ENCODE data around the gene RMI2. TPM values are rescaled to one million over a fixed set of nuclear protein-coding genes. Genes with fewer than 3 reads are reported as not detected.
A peak's percentile ranks its signal among the peaks of the same experiment; 100 is the strongest.

Gene RMI2
- polyA plus RNA-seq, 2 donors, result 9.1 to 11.3 TPM

DNA sequence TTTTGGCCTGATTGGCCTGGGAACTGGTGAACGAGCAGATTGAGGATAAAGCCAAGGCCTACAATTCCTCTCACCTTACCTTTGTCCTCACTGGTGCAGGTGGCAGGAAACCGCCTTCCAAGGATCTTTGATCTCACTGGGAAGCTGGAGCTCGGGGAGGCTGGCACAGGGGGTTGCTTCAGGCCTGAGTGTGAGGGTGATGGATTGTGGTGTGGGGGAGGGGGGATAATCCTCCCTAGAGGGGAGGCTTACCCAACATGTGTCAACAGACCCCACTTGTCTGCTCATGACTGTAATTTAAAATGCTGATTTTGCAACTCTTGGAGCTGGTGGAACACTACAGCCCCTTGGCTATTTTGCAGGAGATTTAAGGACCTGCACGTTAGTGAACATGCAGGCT is 4.5 kb upstream of the RMI2 start:
- H3K36me3 ChIP-seq (ENCODE audit: control insufficient read depth in 2 of 2, insufficient read depth in 2 of 2, low read length in 1 of 2), result no peaks in the 10 kb centered on the region
- WGBS, 2 donors, result 51 to 68% methylated on average over 4 of the region's 4 CpGs
- no peaks in the 10 kb centered on the region for H3K9me3 ChIP-seq (ENCODE audit: control insufficient read depth in 2 of 2, insufficient read depth in 1 of 2, low read depth in 1 of 2, low read length in 1 of 2)
- no peak overlapping the region for H3K27ac ChIP-seq (ENCODE audit: low read depth in 2 of 2, low read length in 1 of 2)
- no peak overlapping the region for H3K4me3 ChIP-seq (ENCODE audit: low read depth in 1 of 2, low read length in 2 of 2)
- H3K4me1 ChIP-seq (ENCODE audit: control insufficient read depth in 2 of 2, insufficient read depth in 2 of 2, low read length in 1 of 2), result no peaks in the 10 kb centered on the region
- H3K27me3 ChIP-seq (ENCODE audit: control insufficient read depth in 1 of 2, insufficient read depth in 2 of 2, low read length in 2 of 2), result no peaks in the 10 kb centered on the region

DNA sequence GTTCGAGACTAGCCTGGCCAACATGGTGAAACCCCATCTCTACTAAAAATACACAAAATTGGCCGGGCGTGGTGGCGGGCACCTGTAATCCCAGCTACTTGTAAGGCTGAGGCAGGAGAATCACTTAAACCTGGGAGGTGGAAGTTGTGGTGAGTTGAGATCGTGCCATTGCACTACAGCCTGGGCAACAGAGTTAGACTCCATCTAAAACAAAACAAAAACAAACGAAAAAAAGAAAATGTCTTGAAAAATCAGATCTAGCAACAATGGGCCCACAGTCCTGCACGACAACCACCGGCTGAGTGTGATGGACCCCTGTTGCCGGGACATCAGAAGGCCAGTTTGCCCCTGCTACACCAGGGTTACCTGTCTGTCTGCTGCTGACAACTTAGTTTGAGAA is 3.9 kb upstream of the RMI2 start:
- Histone ChIP-seq H3K9me3 (ENCODE audit: control insufficient read depth in 2 of 2, insufficient read depth in 1 of 2, low read depth in 1 of 2, low read length in 1 of 2) (no peaks in the 10 kb centered on the region), H3K4me3 (ENCODE audit: low read depth in 1 of 2, low read length in 2 of 2) (no peak overlapping the region), H3K27me3 (ENCODE audit: control insufficient read depth in 1 of 2, insufficient read depth in 2 of 2, low read length in 2 of 2) (no peaks in the 10 kb centered on the region), H3K4me1 (ENCODE audit: control insufficient read depth in 2 of 2, insufficient read depth in 2 of 2, low read length in 1 of 2) (no peaks in the 10 kb centered on the region), H3K36me3 (ENCODE audit: control insufficient read depth in 2 of 2, insufficient read depth in 2 of 2, low read length in 1 of 2) (no peaks in the 10 kb centered on the region), H3K27ac (ENCODE audit: low read depth in 2 of 2, low read length in 1 of 2) (no peak overlapping the region)
- 89 to 93% methylated on average over 9 of the region's 9 CpGs for WGBS, 2 donors

DNA sequence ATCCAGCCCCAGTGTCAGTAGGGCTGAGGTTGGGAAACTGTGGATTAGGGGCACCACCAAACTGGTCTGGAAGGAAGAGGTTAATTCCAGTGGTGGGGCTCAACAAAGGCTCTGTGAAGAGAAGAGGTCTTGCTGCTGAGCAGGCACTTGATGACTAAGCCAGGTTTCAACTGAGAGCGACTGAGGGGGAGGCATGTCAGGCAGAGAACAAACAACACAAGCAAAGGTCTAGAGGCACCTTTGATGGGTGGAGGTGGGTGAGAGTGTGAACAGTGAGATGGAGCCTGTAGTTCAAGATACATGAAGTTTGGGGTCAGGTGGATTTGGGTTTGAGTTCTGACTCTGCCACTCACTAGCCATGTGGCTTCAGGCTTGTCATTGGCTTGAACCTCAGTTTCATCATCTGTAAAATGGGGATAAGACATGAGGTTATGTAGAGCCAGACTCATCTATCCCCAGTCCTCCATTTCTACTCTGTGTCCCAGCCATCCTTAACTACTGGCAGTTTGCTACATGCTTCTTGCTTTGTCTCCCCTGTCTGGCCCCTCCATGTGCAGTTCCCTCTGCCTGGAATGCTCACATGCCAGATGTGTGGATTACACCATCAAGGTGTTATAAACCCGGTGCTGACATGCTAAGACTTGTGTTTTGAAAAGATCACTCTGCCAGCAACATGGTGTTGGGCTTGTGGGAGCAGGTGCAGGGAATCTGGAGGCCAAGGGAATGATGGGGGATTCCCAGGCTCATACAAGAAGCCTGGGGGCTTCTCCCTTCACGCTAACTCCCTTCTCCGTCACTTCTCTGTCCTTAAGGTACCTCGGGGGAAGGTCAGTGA is 3.0 kb upstream of the RMI2 start:
- Histone ChIP-seq H3K9me3 (ENCODE audit: control insufficient read depth in 2 of 2, insufficient read depth in 1 of 2, low read depth in 1 of 2, low read length in 1 of 2) (no peaks in the 10 kb centered on the region), H3K4me3 (ENCODE audit: low read depth in 1 of 2, low read length in 2 of 2) (no peak overlapping the region), H3K36me3 (ENCODE audit: control insufficient read depth in 2 of 2, insufficient read depth in 2 of 2, low read length in 1 of 2) (no peaks in the 10 kb centered on the region), H3K27me3 (ENCODE audit: control insufficient read depth in 1 of 2, insufficient read depth in 2 of 2, low read length in 2 of 2) (no peaks in the 10 kb centered on the region), H3K4me1 (ENCODE audit: control insufficient read depth in 2 of 2, insufficient read depth in 2 of 2, low read length in 1 of 2) (peaks cover 0 to 1% of the 10 kb centered on the region in 2 donors), H3K27ac (ENCODE audit: low read depth in 2 of 2, low read length in 1 of 2) (no peak overlapping the region)
- WGBS, 2 donors, result 35 to 64% methylated on average over 5 of the region's 5 CpGs

DNA sequence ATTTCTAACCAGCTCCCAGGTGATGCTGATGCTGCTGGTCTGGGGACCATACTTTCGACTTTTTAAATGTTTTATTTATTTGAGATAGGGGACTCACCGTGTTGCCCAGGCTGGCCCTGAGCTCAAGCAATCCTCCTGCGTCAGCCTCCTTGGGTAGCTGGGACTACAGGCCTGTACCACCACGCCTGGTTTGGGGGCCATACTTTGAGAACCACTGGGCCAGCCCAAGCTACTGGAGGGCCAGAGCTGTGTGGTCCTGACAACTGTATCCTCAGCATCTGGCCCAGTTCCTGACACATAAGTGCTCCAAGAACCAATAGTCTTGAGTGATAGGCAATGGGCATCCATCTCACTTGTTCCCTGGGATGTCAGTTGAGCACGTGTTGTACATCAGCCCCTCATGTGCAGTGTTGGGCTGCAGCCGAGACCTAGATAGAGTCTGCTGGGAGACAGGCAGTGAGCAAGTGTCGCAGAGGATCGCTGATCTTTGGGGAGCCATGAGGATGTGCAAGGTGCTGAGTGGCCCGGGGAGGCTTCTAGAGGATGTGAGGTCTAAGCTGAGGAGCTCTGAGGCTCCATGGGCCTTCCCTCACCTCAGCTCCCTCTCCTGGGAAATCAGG is 1.6 kb downstream of the RMI2 start:
- Histone ChIP-seq H3K4me3 (ENCODE audit: low read depth in 1 of 2, low read length in 2 of 2) (no peak overlapping the region), H3K27me3 (ENCODE audit: control insufficient read depth in 1 of 2, insufficient read depth in 2 of 2, low read length in 2 of 2) (no peaks in the 10 kb centered on the region), H3K9me3 (ENCODE audit: control insufficient read depth in 2 of 2, insufficient read depth in 1 of 2, low read depth in 1 of 2, low read length in 1 of 2) (no peaks in the 10 kb centered on the region), H3K27ac (ENCODE audit: low read depth in 2 of 2, low read length in 1 of 2) (no peak overlapping the region), H3K36me3 (ENCODE audit: control insufficient read depth in 2 of 2, insufficient read depth in 2 of 2, low read length in 1 of 2) (no peaks in the 10 kb centered on the region), H3K4me1 (ENCODE audit: control insufficient read depth in 2 of 2, insufficient read depth in 2 of 2, low read length in 1 of 2) (peaks cover 2 to 12% of the 10 kb centered on the region in 2 donors)
- 87 to 90% methylated on average over 9 of the region's 9 CpGs for WGBS, 2 donors

DNA sequence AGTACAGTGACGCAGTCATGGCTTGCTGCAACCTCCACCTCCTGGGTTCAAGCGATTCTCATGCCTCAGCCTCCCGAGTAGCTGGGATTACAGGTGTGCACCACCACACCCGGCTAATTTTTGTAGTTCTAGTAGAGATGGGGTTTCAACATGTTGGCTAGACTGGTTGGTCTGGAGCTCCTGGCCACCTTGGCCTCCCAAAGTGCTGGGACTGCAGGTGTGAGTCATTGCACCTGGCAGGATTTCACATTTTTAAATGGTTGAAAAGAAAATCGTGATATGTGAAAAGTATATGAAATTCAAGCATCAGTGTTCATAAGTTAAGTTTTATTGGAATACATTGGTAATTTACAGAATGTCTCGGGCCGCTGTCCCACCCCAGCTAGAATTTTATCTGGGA is 2.6 kb downstream of the RMI2 start:
- H3K9me3 ChIP-seq (ENCODE audit: control insufficient read depth in 2 of 2, insufficient read depth in 1 of 2, low read depth in 1 of 2, low read length in 1 of 2), result no peaks in the 10 kb centered on the region
- peaks cover 2 to 12% of the 10 kb centered on the region in 2 donors for H3K4me1 ChIP-seq (ENCODE audit: control insufficient read depth in 2 of 2, insufficient read depth in 2 of 2, low read length in 1 of 2)
- peak overlapping the region; percentile 29 to 90 for H3K27ac ChIP-seq (ENCODE audit: low read depth in 2 of 2, low read length in 1 of 2)

DNA sequence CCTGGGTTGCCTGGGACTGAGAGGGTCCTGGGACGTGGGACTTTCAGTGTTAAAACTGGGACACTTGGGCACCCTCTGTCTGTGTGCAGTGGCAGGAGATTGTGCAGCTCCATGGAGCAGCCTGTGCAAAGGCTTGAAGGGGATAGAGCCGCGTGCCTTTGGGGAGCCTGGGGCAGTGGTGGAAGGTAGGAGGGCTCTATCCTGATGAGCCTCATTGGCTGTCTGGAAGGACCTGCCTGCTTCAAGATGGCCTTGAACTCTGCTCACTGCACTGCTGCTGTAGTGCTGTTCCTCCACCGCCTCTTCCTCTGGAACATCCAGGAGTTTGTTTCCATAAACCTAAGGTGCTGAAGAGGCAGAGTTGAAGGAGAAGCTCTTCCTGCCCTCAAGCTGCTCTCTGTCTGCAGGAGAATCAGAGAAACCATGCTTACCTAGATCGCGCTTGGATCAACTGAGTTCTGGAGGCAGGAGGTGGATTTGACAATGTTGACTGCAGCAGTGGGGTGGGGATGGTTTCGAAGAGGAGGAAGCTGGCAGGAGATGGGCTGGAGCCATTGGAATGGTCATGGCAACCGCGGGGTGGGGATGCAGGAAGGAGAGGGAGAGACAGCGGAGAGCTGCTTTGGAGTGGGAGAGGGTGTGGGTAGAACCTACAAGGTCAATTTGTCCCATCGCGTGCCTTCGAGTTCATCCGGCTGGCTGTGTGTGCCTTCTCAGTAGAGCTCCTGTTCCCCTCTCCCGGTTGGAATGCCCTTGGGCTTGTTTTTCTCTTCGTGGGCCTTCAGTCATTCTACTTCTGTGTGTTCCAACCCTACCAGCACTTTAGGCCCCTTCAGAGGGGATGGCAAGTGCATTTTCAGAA is 3.7 kb downstream of the RMI2 start:
- peaks cover 2 to 12% of the 10 kb centered on the region in 2 donors for H3K4me1 ChIP-seq (ENCODE audit: control insufficient read depth in 2 of 2, insufficient read depth in 2 of 2, low read length in 1 of 2)
- peak overlapping the region; percentile 57 to 90 for H3K27ac ChIP-seq (ENCODE audit: low read depth in 2 of 2, low read length in 1 of 2)
- no peaks in the 10 kb centered on the region for H3K36me3 ChIP-seq (ENCODE audit: control insufficient read depth in 2 of 2, insufficient read depth in 2 of 2, low read length in 1 of 2)
- 87 to 89% methylated on average over 16 of the region's 16 CpGs for WGBS, 2 donors
- no peaks in the 10 kb centered on the region for H3K9me3 ChIP-seq (ENCODE audit: control insufficient read depth in 2 of 2, insufficient read depth in 1 of 2, low read depth in 1 of 2, low read length in 1 of 2)
- H3K4me3 ChIP-seq (ENCODE audit: low read depth in 1 of 2, low read length in 2 of 2), result no peak overlapping the region
- no peaks in the 10 kb centered on the region for H3K27me3 ChIP-seq (ENCODE audit: control insufficient read depth in 1 of 2, insufficient read depth in 2 of 2, low read length in 2 of 2)

More for the DNA sequence above, 2.6 kb downstream of the RMI2 start:
- no peaks in the 10 kb centered on the region for H3K36me3 ChIP-seq (ENCODE audit: control insufficient read depth in 2 of 2, insufficient read depth in 2 of 2, low read length in 1 of 2)
- H3K27me3 ChIP-seq (ENCODE audit: control insufficient read depth in 1 of 2, insufficient read depth in 2 of 2, low read length in 2 of 2), result no peaks in the 10 kb centered on the region
- 79 to 87% methylated on average over 7 of the region's 7 CpGs for WGBS, 2 donors
- no peak overlapping the region for H3K4me3 ChIP-seq (ENCODE audit: low read depth in 1 of 2, low read length in 2 of 2)

DNA sequence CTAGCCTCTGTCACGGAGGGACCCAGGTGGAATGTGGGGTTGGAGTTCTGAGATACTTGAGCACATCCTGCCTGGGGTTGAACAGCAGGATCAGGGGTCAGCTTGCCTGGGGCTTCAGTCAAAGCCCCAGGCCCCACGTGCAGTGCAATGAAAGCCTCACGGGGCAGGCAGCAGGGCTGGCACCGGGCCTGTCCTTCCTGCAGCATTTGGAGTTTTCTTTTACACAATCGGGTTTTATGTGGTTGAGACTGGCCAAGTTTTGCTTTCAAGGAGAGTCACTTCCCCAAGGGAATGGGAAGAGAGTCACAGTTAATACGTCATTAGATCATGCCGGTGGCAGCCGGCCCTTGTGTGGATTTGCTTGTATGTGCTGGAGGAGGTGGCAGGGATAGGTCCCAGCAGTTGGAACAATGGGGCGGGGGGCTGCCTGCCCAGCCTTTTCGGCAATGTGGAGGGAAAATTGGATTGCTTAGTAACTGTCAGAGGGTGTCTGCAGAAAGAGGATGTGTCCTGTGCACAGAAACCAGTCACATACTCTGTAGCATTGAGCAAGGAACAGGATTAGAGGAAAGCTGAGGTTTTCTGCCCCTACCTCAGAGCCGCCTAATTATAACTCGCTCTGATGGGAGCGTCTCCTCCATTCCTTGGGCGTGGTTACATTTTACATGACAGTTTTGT is 4.5 kb downstream of the RMI2 start:
- Histone ChIP-seq H3K9me3 (ENCODE audit: control insufficient read depth in 2 of 2, insufficient read depth in 1 of 2, low read depth in 1 of 2, low read length in 1 of 2) (no peaks in the 10 kb centered on the region), H3K27me3 (ENCODE audit: control insufficient read depth in 1 of 2, insufficient read depth in 2 of 2, low read length in 2 of 2) (no peaks in the 10 kb centered on the region), H3K4me1 (ENCODE audit: control insufficient read depth in 2 of 2, insufficient read depth in 2 of 2, low read length in 1 of 2) (peaks cover 2 to 12% of the 10 kb centered on the region in 2 donors), H3K27ac (ENCODE audit: low read depth in 2 of 2, low read length in 1 of 2) (peak overlapping the region; percentile 57 to 90), H3K4me3 (ENCODE audit: low read depth in 1 of 2, low read length in 2 of 2) (no peak overlapping the region), H3K36me3 (ENCODE audit: control insufficient read depth in 2 of 2, insufficient read depth in 2 of 2, low read length in 1 of 2) (no peaks in the 10 kb centered on the region)
- WGBS, 2 donors, result 30 to 39% methylated on average over 14 of the region's 14 CpGs

DNA sequence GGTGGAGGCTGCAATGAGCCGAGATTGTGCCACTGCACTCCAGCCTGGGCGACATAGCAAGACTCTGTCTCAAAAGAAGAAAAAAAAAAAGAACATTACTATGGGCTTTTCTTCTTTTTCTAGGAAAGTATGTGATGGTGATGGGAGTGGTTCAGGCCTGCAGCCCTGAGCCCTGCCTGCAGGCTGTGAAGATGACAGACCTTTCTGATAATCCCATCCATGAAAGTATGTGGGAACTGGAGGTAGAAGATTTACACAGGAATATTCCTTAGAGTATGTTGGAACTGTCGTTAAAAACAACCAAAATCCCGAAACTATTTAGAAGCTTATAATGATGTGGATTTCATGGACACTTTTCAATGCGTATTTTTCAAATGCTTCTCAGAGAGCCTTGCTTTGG is 5.3 kb downstream of the RMI2 start:
- 58 to 66% methylated on average over 5 of the region's 5 CpGs for WGBS, 2 donors
- Histone ChIP-seq H3K4me1 (ENCODE audit: control insufficient read depth in 2 of 2, insufficient read depth in 2 of 2, low read length in 1 of 2) (peaks cover 2 to 16% of the 10 kb centered on the region in 2 donors), H3K27me3 (ENCODE audit: control insufficient read depth in 1 of 2, insufficient read depth in 2 of 2, low read length in 2 of 2) (no peaks in the 10 kb centered on the region), H3K36me3 (ENCODE audit: control insufficient read depth in 2 of 2, insufficient read depth in 2 of 2, low read length in 1 of 2) (no peaks in the 10 kb centered on the region), H3K27ac (ENCODE audit: low read depth in 2 of 2, low read length in 1 of 2) (peak overlapping the region in 1 of 2 donors; percentile 90), H3K4me3 (ENCODE audit: low read depth in 1 of 2, low read length in 2 of 2) (no peak overlapping the region), H3K9me3 (ENCODE audit: control insufficient read depth in 2 of 2, insufficient read depth in 1 of 2, low read depth in 1 of 2, low read length in 1 of 2) (no peaks in the 10 kb centered on the region)

DNA sequence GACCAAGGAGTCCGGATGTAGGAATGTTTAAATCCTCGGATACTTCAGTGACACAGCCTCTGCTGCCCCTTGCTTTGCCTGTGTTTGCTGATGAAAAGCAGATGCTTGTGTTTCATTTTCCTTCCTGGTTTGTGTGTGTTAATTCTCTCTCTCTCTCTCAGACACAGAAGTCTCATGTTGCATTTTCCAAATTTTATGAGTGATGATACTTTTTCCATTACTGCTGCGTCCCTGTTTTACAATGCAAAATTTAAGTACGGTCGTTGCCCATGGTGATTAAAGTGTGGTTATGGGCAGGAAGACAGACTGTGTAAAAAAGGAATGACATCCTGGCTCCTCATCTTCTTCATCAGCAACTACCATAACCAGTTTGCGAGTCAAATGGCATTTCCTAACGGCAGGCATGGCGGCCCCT is 5.7 kb downstream of the RMI2 start:
- Histone ChIP-seq H3K36me3 (ENCODE audit: control insufficient read depth in 2 of 2, insufficient read depth in 2 of 2, low read length in 1 of 2) (no peaks in the 10 kb centered on the region), H3K4me3 (ENCODE audit: low read depth in 1 of 2, low read length in 2 of 2) (no peak overlapping the region), H3K27me3 (ENCODE audit: control insufficient read depth in 1 of 2, insufficient read depth in 2 of 2, low read length in 2 of 2) (no peaks in the 10 kb centered on the region), H3K4me1 (ENCODE audit: control insufficient read depth in 2 of 2, insufficient read depth in 2 of 2, low read length in 1 of 2) (peaks cover 2 to 19% of the 10 kb centered on the region in 2 donors), H3K9me3 (ENCODE audit: control insufficient read depth in 2 of 2, insufficient read depth in 1 of 2, low read depth in 1 of 2, low read length in 1 of 2) (no peaks in the 10 kb centered on the region), H3K27ac (ENCODE audit: low read depth in 2 of 2, low read length in 1 of 2) (peak overlapping the region in 1 of 2 donors; percentile 23)
- 59 to 67% methylated on average over 8 of the region's 8 CpGs for WGBS, 2 donors

Data from esophagus (tissue), 2 donors.